MCF 10A (cell line): ENCODE data around the gene RAD51B. TPM values are rescaled to one million over a fixed set of nuclear protein-coding genes. Genes with fewer than 3 reads are reported as not detected.

Source experiments
- BruUV-seq: library from RNA; stranded (reverse); fragments of 400-500 nt; replicated peaks from 2 replicates; lab custom pipeline; 2021; lab: Mats Ljungman, UMichigan
- CTCF ChIA-PET: fragments of 300-600 bp; sonication (Branson Sonifier 250); formaldehyde crosslinking; extraction: SDS; loops from one replicate; lab custom pipeline; 2021; ENCODE audit warnings: antibody characterized with exemption, inconsistent platforms; lab: Yijun Ruan, JAX
- POLR2A ChIA-PET: fragments of 300-600, 350-650 bp; sonication (Branson Sonifier 250); formaldehyde crosslinking; extraction: SDS; loops from one replicate; lab custom pipeline; 2020; ENCODE audit warnings: antibody characterized with exemption, inconsistent platforms; lab: Yijun Ruan, JAX
- DNase-seq: peaks from one replicate; pipeline ENCODE4 v3.0.0-alpha.2; 2018; ENCODE audit not compliant: unreplicated experiment
- H3K27ac Mint-ChIP-seq: one replicate; pipeline ENCODE4 v1.8.0; 2022; ENCODE audit warnings: mild to moderate bottlenecking, low read depth, mixed read lengths; ENCODE audit not compliant: unreplicated experiment
- H3K27me3 Mint-ChIP-seq: one replicate; pipeline ENCODE4 v1.8.0; 2022; ENCODE audit warnings: mixed read lengths; ENCODE audit not compliant: insufficient read depth, unreplicated experiment
- H3K36me3 Mint-ChIP-seq: one replicate; pipeline ENCODE4 v1.8.0; 2022; ENCODE audit warnings: mild to moderate bottlenecking, moderate library complexity, mixed read lengths; ENCODE audit not compliant: insufficient read depth, unreplicated experiment
- H3K4me1 Mint-ChIP-seq: one replicate; pipeline ENCODE4 v1.8.0; 2022; ENCODE audit warnings: mixed read lengths; ENCODE audit not compliant: insufficient read depth, unreplicated experiment
- H3K4me3 Mint-ChIP-seq: one replicate; pipeline ENCODE4 v1.8.0; 2022; ENCODE audit warnings: mild to moderate bottlenecking, moderate library complexity, mixed read lengths; ENCODE audit not compliant: unreplicated experiment
- H3K9me3 Mint-ChIP-seq: one replicate; pipeline ENCODE4 v1.8.0; 2022; ENCODE audit warnings: mixed read lengths; ENCODE audit not compliant: unreplicated experiment
- CTCF ChIP-seq: fragments of 200-600 bp; IDR thresholded peaks from one replicate; pipeline ENCODE4 v1.8.0; 2022; ENCODE audit warnings: antibody characterized with exemption, mild to moderate bottlenecking; ENCODE audit not compliant: unreplicated experiment
- intact Hi-C: fragments of 100-400 bp; cut with micrococcal nuclease; formaldehyde crosslinking; loops from 2 replicates; pipeline ENCODE4 v1.14.1; 2022
- total RNA-seq: library from RNA; stranded (reverse); gene quantifications from 2 replicates; pipeline ENCODE4 v1.2.3, GENCODE V29; 2022

RAD51B gene
- total RNA-seq, 1 experiment from 2014 or later: 14.6 TPM

- BruUV-seq: no TSS peak
- Mint-ChIP-seq H3K36me3 (no peaks in the 10 kb centered on the region), H3K4me1 (no peaks in the 10 kb centered on the region), H3K4me3 (no peak overlapping the region), H3K27me3 (no peaks in the 10 kb centered on the region), H3K27ac (no peak overlapping the region), H3K9me3 (no peaks in the 10 kb centered on the region)
- intact Hi-C loops: no loop called here
- CTCF ChIA-PET: interaction anchor here (0.5 to 0.8 kb wide), 4 partner anchors 12 to 149 kb away, joined by 3 to 4 read pairs (median 4); no protein-coding TSS in a partner anchor
- DNase-seq: no peak
- POLR2A ChIA-PET: interaction anchor here (0.7 to 1.2 kb wide), 3 partner anchors 14 to 137 kb away, joined by 3 to 4 read pairs (median 3); no protein-coding TSS in a partner anchor
- no peak for TF ChIP-seq CTCF
Measured at GRCh38 chr14:68308726-68309520, 489.3 kb downstream of the RAD51B start.

GRCh38 chr14:68309616-68310015, 490.0 kb downstream of the RAD51B start:
- Mint-ChIP-seq H3K27me3 (no peaks in the 10 kb centered on the region), H3K27ac (no peak overlapping the region), H3K36me3 (no peaks in the 10 kb centered on the region), H3K4me1 (no peaks in the 10 kb centered on the region), H3K9me3 (no peaks in the 10 kb centered on the region), H3K4me3 (no peak overlapping the region)
- ChIA-PET CTCF (interaction anchor here (0.8 kb wide), 1 partner anchor 11 kb away, joined by 4 read pairs; no protein-coding TSS in a partner anchor), POLR2A (interaction anchor here (0.7 kb wide), 1 partner anchor 34 kb away, joined by 3 read pairs; no protein-coding TSS in a partner anchor)
- no TSS peak for BruUV-seq
- TF ChIP-seq CTCF: no peak
- intact Hi-C loops: no loop called here
- no peak for DNase-seq

- CTCF ChIA-PET: no interaction called here
- H3K4me3 Mint-ChIP-seq: no peak overlapping the region
- no peak for TF ChIP-seq CTCF
- H3K36me3 Mint-ChIP-seq: no peaks in the 10 kb centered on the region
- no peak overlapping the region for H3K27ac Mint-ChIP-seq
- intact Hi-C loops: no loop called here
- H3K9me3 Mint-ChIP-seq: no peaks in the 10 kb centered on the region
- no peaks in the 10 kb centered on the region for H3K4me1 Mint-ChIP-seq
- POLR2A ChIA-PET: interaction anchor here (0.8 kb wide), 1 partner anchor 11 kb away, joined by 3 read pairs; no protein-coding TSS in a partner anchor
- H3K27me3 Mint-ChIP-seq: no peaks in the 10 kb centered on the region
- no TSS peak for BruUV-seq
- DNase-seq: no peak
Measured at GRCh38 chr14:68312300-68312699, 492.7 kb downstream of the RAD51B start.

GRCh38 chr14:68312884-68313610, 493.5 kb downstream of the RAD51B start:
- Mint-ChIP-seq H3K27ac (no peak overlapping the region), H3K36me3 (no peaks in the 10 kb centered on the region), H3K4me3 (no peak overlapping the region), H3K27me3 (no peaks in the 10 kb centered on the region), H3K9me3 (no peaks in the 10 kb centered on the region), H3K4me1 (no peaks in the 10 kb centered on the region)
- BruUV-seq: no TSS peak
- no peak for TF ChIP-seq CTCF
- CTCF ChIA-PET: no interaction called here
- intact Hi-C loops: no loop called here
- POLR2A ChIA-PET: interaction anchor here (0.8 kb wide), 1 partner anchor 11 kb away, joined by 3 read pairs; no protein-coding TSS in a partner anchor
- no peak for DNase-seq
